Glutamatergic neuron (in vitro differentiated cells): ENCODE results near the gene GMDS. TPM values are rescaled to one million over a fixed set of nuclear protein-coding genes. Genes with fewer than 3 reads are reported as not detected.

Source experiments
- DNase-seq: peaks from one replicate; pipeline ENCODE4 v3.0.0; 2022
- H3K27ac Mint-ChIP-seq: one replicate; pipeline ENCODE4 v1.8.0; 2020; ENCODE audit warnings: mild to moderate bottlenecking, mixed read lengths, inconsistent platforms; ENCODE audit not compliant: unreplicated experiment
- H3K27me3 Mint-ChIP-seq: one replicate; pipeline ENCODE4 v1.8.0; 2020; ENCODE audit warnings: mild to moderate bottlenecking, moderate library complexity, mixed read lengths, inconsistent platforms; ENCODE audit not compliant: unreplicated experiment
- H3K36me3 Mint-ChIP-seq: one replicate; pipeline ENCODE4 v1.8.0; 2020; ENCODE audit warnings: mild to moderate bottlenecking, mixed read lengths, inconsistent platforms; ENCODE audit not compliant: unreplicated experiment
- H3K4me1 Mint-ChIP-seq: one replicate; pipeline ENCODE4 v1.8.0; 2020; ENCODE audit warnings: mild to moderate bottlenecking, low read depth, mixed read lengths, inconsistent platforms; ENCODE audit not compliant: unreplicated experiment
- H3K4me3 Mint-ChIP-seq: one replicate; pipeline ENCODE4 v1.8.0; 2020; ENCODE audit warnings: mild to moderate bottlenecking, mixed read lengths, inconsistent platforms; ENCODE audit not compliant: unreplicated experiment
- H3K9me3 Mint-ChIP-seq: one replicate; pipeline ENCODE4 v1.8.0; 2020; ENCODE audit warnings: mild to moderate bottlenecking, moderate library complexity, mixed read lengths, inconsistent platforms; ENCODE audit not compliant: unreplicated experiment
- CTCF ChIP-seq: fragments of 200-600 bp; sonication (generic); IDR thresholded peaks from one replicate; pipeline ENCODE4 v1.5.0; 2021; ENCODE audit not compliant: partially characterized antibody, unreplicated experiment
- total RNA-seq: library from RNA; stranded (reverse); fragmentation: NEBNext Ultra II Directional; extraction: Animal tissue kit (Norgen Biotek cat#: 25700); gene quantifications from one replicate; pipeline ENCODE4 v1.2.1, GENCODE V29; 2021; ENCODE audit not compliant: unreplicated experiment

GMDS gene
- total RNA-seq, 1 donor from 2014 or later, result 8.9 TPM

- H3K4me3 Mint-ChIP-seq, result no peak overlapping the region
- peaks cover 16% of the 10 kb centered on the region for H3K4me1 Mint-ChIP-seq
- H3K9me3 Mint-ChIP-seq, result peaks cover 6% of the 10 kb centered on the region
- H3K27ac Mint-ChIP-seq, result no peak overlapping the region
- H3K36me3 Mint-ChIP-seq, result no peaks in the 10 kb centered on the region
- no peak for DNase-seq
- H3K27me3 Mint-ChIP-seq, result no peaks in the 10 kb centered on the region
- no peak for TF ChIP-seq CTCF
Observed at GRCh38 chr6:1890987-1891386, 354.4 kb downstream of the GMDS start.

- H3K36me3 Mint-ChIP-seq, result no peaks in the 10 kb centered on the region
- no peak overlapping the region for H3K27ac Mint-ChIP-seq
- TF ChIP-seq CTCF, result no peak
- H3K4me3 Mint-ChIP-seq, result no peak overlapping the region
- peaks cover 22% of the 10 kb centered on the region for H3K4me1 Mint-ChIP-seq
- peaks cover 6% of the 10 kb centered on the region for H3K9me3 Mint-ChIP-seq
- DNase-seq, result no peak
- no peaks in the 10 kb centered on the region for H3K27me3 Mint-ChIP-seq
Observed at GRCh38 chr6:1890071-1890470, 355.3 kb downstream of the GMDS start.

- Mint-ChIP-seq H3K27me3 (no peaks in the 10 kb centered on the region), H3K27ac (peak overlapping the region; percentile 34), H3K4me3 (no peak overlapping the region), H3K36me3 (no peaks in the 10 kb centered on the region), H3K9me3 (no peaks in the 10 kb centered on the region), H3K4me1 (peaks cover 15% of the 10 kb centered on the region)
- TF ChIP-seq CTCF, result no peak
- no peak for DNase-seq
Observed at GRCh38 chr6:1885576-1886011, 359.8 kb downstream of the GMDS start.

- H3K27ac Mint-ChIP-seq, result no peak overlapping the region
- H3K9me3 Mint-ChIP-seq, result no peaks in the 10 kb centered on the region
- no peak for DNase-seq
- TF ChIP-seq CTCF, result no peak
- H3K4me1 Mint-ChIP-seq, result peaks cover 15% of the 10 kb centered on the region
- H3K36me3 Mint-ChIP-seq, result no peaks in the 10 kb centered on the region
- no peaks in the 10 kb centered on the region for H3K27me3 Mint-ChIP-seq
- H3K4me3 Mint-ChIP-seq, result no peak overlapping the region
Observed at GRCh38 chr6:1884313-1884712, 361.1 kb downstream of the GMDS start.

- DNase-seq, result no peak
- Mint-ChIP-seq H3K4me1 (peaks cover 10% of the 10 kb centered on the region), H3K4me3 (no peak overlapping the region), H3K27ac (no peak overlapping the region), H3K9me3 (peaks cover 3% of the 10 kb centered on the region), H3K36me3 (no peaks in the 10 kb centered on the region), H3K27me3 (no peaks in the 10 kb centered on the region)
- no peak for TF ChIP-seq CTCF
Observed at GRCh38 chr6:1878330-1878729, 367.1 kb downstream of the GMDS start.
